Dermis blood vessel endothelial cell (primary cell): ENCODE results near the gene EBLN2. TPM values are rescaled to one million over a fixed set of nuclear protein-coding genes. Genes with fewer than 3 reads are reported as not detected.

ENCODE experiments used
- DNase-seq: peaks from one replicate; pipeline ENCODE4 v3.0.0; 2010
- total RNA-seq: library from RNA; depleted of rRNA; stranded (reverse); fragments of >200 nt; gene quantifications from 2 replicates; pipeline ENCODE4 v1.2.3, GENCODE V29; 2014

Gene EBLN2
- total RNA-seq, result 5.2 and 9.7 TPM in 2 replicates

GRCh38 chr3:73061416-73061815, at the start of gene EBLN2:
Gene EBLN2 (plus strand): TSS chr3:73061659. CDS start chr3:73062082, 423 bp downstream.
- DNase-seq, result no peak

GRCh38 chr3:73018298-73018697, 43.2 kb upstream of the EBLN2 start:
- no peak for DNase-seq

- no peak for DNase-seq
Observed at GRCh38 chr3:73018790-73019441, 42.5 kb upstream of the EBLN2 start.

- DNase-seq, result no peak
Observed at GRCh38 chr3:73021301-73021835, 40.1 kb upstream of the EBLN2 start.

- DNase-seq, result no peak
Observed at GRCh38 chr3:73024836-73025235, 36.6 kb upstream of the EBLN2 start.

- no peak for DNase-seq
Observed at GRCh38 chr3:73026111-73026759, 35.2 kb upstream of the EBLN2 start.

- DNase-seq, result no peak
Observed at GRCh38 chr3:73026760-73027113, 34.7 kb upstream of the EBLN2 start.

GRCh38 chr3:73028803-73029202, 32.7 kb upstream of the EBLN2 start:
- DNase-seq, result no peak

- DNase-seq, result peak; percentile 28
Observed at GRCh38 chr3:73029321-73029796, 32.1 kb upstream of the EBLN2 start.

- no peak for DNase-seq
Observed at GRCh38 chr3:73030073-73030597, 31.3 kb upstream of the EBLN2 start.

GRCh38 chr3:73031573-73032103, 29.8 kb upstream of the EBLN2 start:
- no peak for DNase-seq

- peak; percentile 33 for DNase-seq
Observed at GRCh38 chr3:73036694-73037591, 24.5 kb upstream of the EBLN2 start.

- peak; percentile 17 for DNase-seq
Observed at GRCh38 chr3:73041537-73041936, 19.9 kb upstream of the EBLN2 start.

GRCh38 chr3:73043414-73043813, 18.0 kb upstream of the EBLN2 start:
- DNase-seq, result no peak

GRCh38 chr3:73045391-73045790, 16.1 kb upstream of the EBLN2 start:
- no peak for DNase-seq

- no peak for DNase-seq
Observed at GRCh38 chr3:73046195-73046594, 15.3 kb upstream of the EBLN2 start.

GRCh38 chr3:73049319-73049718, 12.1 kb upstream of the EBLN2 start:
- no peak for DNase-seq

- DNase-seq, result peak; percentile 49
Observed at GRCh38 chr3:73052857-73053256, 8.6 kb upstream of the EBLN2 start.

- DNase-seq, result no peak
Observed at GRCh38 chr3:73055583-73055982, 5.9 kb upstream of the EBLN2 start.

- peak; percentile 72 for DNase-seq
Observed at GRCh38 chr3:73056014-73056844, 5.2 kb upstream of the EBLN2 start.

GRCh38 chr3:73056845-73057150, 4.7 kb upstream of the EBLN2 start:
- DNase-seq, result no peak

- DNase-seq, result no peak
Observed at GRCh38 chr3:73060302-73060723, 1.1 kb upstream of the EBLN2 start.
